ENCODE measurements around the gene SNAPC4.

GRCh38 chr9:136354592-136355085 is 45.3 kb downstream of the SNAPC4 start:
- TF ChIP-seq POLR2A (IDR thresholded peaks at IDR 0.05) (no peak), CTCF (IDR thresholded peaks at IDR 0.05) (no peak)
